COLO668 (cell line): Measurements from ENCODE around the gene TMEM42.

Source experiments
- DNase-seq: peaks from one replicate; lab custom pipeline; 2025; ENCODE audit not compliant: unreplicated experiment; lab: John Stamatoyannopoulos, UW

The TMEM42 gene

DNA sequence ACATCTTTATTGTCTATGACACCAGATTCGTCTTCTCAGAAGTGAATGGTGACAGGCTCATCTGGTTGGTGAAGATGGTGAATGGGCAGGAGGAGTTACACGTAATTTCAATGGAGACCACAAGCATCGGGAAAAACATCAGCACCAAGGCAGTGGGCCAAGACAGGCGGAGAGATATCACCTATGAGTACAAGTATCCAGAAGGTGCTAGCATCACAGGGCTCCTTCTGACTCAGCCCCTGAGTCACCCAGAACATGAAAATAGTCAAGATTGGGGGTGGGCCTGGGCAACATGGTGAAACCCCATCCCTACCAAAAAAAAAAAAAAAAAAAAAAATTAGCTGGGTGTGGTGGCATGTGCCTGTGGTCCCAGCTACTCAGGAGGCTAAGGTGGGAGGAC, 45.3 kb downstream of the TMEM42 start:
- no peak for DNase-seq

DNA sequence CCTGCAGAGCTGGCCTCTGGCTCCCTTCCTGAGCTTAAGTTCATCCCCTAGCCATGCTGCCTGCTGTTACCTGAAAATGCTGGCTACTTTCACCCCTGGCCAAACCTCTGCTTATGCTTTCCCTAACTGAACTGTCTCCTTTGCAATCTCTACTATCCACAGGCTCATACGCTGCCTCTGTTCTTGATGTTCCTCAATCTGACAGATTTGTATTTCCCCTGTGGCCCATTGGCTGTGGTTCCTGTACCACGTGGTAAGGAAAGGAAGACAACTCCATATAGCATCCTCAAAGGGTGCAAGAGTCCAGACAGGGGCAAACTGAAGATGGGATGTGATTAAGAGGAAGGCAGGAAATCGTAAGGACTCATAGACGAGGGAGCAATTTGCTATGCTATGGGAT, 45.9 kb downstream of the TMEM42 start:
- DNase-seq = no peak

DNA sequence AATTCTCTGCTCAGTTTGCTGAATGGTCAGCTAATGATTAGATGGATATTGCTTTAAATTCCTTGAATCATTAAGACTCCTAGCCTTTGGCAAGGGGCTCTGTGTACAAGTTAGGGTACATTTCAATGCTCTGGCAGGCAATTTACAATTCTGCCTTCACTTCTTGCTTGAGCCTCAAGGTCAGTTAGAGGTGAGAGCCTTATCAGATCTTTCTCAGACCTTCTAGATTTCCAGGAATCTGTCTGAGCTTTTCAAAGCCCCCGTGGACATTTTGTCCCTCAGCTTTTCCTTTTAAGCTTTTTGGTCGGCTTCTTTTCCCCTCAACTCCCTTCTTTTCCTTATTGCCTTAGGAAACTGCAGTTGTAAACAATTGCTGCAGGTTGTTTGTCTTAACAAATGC, 47.4 kb downstream of the TMEM42 start:
- no peak for DNase-seq

DNA sequence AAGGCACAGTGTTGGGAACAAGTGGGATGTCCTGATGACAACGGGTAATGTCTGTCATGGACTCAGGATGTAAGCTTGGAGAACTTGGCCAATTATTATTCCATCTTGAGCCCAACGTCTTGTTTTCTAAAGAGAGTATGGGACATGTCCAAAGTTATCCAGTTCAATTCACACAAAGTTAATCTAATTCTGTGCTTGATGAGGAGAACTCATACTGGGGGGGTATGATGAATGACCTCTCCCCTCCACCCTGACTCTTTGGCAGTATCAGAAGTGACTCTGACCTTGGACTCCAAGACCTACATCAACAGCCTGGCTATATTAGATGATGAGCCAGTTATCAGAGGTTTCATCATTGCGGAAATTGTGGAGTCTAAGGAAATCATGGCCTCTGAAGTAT, 49.0 kb downstream of the TMEM42 start:
- DNase-seq = no peak

DNA sequence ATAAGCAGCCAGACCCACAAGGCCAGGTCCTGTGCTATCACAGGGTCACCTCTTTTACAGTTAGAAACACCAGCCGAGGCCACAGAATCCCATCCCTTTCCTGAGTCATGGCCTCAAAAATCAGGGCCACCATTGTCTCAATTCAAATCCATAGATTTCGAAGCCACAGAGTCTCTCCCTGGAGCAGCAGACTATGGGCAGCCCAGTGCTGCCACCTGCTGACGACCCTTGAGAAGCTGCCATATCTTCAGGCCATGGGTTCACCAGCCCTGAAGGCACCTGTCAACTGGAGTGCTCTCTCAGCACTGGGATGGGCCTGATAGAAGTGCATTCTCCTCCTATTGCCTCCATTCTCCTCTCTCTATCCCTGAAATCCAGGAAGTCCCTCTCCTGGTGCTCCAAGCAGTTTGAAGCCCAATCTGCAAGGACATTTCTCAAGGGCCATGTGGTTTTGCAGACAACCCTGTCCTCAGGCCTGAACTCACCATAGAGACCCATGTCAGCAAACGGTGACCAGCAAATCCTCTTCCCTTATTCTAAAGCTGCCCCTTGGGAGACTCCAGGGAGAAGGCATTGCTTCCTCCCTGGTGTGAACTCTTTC, 52.3 kb downstream of the TMEM42 start:
- peak; percentile 66 for DNase-seq

DNA sequence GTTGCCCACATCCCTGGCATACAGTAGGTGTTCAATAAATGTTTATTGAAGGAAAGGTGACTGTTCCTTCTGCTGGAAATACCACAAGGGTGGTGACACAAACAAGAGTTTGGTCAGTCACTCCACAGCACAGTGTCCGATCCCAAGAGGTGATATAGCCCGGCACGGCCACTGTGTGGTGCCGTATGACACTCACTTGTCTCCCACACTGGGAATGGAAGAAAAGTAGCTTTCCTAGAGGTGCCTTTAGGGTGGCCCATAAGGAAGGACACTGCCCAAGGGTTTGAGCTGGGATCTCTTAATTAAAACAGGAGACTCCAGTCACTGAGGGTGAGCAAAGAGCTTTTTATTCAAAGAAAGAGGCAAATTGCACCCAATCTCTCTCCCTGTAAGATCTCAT, 53.2 kb downstream of the TMEM42 start:
- DNase-seq = no peak
